ENCODE measurements around the gene BOC.

DNA sequence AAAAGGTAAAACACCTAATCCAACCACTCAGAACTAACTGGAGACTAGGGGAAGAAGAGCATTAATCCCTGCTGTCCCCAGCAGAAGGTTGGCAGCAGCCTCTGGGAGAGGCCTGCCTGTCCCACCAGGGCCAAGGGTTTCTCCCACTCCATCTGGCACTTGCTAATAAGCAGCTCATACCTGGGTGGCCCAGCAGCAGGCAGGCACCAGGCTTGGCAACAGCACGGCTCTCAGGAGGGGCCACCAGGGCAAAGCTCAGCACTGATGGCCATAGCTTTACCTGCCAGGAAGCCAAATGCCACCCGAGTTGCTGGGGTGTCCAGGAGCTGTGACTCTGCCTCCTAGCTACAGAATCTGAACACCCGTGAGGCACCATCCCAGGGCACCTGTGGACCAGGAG, 58.3 kb downstream of the BOC start:
- TF ChIP-seq, protein P1, sequence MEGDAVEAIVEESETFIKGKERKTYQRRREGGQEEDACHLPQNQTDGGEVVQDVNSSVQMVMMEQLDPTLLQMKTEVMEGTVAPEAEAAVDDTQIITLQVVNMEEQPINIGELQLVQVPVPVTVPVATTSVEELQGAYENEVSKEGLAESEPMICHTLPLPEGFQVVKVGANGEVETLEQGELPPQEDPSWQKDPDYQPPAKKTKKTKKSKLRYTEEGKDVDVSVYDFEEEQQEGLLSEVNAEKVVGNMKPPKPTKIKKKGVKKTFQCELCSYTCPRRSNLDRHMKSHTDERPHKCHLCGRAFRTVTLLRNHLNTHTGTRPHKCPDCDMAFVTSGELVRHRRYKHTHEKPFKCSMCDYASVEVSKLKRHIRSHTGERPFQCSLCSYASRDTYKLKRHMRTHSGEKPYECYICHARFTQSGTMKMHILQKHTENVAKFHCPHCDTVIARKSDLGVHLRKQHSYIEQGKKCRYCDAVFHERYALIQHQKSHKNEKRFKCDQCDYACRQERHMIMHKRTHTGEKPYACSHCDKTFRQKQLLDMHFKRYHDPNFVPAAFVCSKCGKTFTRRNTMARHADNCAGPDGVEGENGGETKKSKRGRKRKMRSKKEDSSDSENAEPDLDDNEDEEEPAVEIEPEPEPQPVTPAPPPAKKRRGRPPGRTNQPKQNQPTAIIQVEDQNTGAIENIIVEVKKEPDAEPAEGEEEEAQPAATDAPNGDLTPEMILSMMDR (IDR thresholded peaks at IDR 0.05): no peak
- TF ChIP-seq POLR2AphosphoS5 (IDR thresholded peaks at IDR 0.05; ENCODE audit: insufficient read depth in 1 of 2, low read depth in 1 of 2) (no peak), POLR2A (IDR thresholded peaks at IDR 0.05) (no peak)
